ENCODE measurements around the gene CNTNAP2. TPM values are rescaled to one million over a fixed set of nuclear protein-coding genes. Genes with fewer than 3 reads are reported as not detected.

CNTNAP2 gene
- total RNA-seq, 1 experiment from 2014 or later = 64.5 TPM

DNA sequence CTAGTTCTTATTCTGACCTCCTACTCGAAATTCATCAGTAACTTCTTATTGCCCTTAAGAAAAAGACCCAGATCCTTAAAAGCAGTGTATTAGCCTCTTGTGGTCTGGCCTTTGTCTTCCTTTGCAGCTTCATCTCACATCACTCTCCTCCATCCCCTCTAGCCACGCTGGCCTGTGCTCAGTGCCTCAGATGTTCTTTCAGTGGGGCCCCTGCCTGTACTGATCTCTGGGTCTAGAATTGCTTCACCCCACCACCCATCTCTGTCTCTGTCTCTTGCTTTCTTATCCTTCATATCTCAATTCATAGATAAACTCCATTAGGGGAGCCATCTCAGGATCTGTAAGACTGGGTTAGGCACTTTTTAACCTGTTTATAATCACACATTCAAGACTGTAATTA lies 1295.5 kb downstream of the CNTNAP2 start:
- Mint-ChIP-seq H3K4me1 (no peaks in the 10 kb centered on the region), H3K27me3 (ENCODE audit: low read depth) (no peaks in the 10 kb centered on the region; the same call in 1 of the 2 replicates), H3K4me3 (no peak overlapping the region), H3K27ac (no peak overlapping the region), H3K9me3 (no peaks in the 10 kb centered on the region; a peak in 1 of 5 replicates), H3K36me3 (ENCODE audit: insufficient read depth in 1 of 3, low read depth in 3 of 3) (no peaks in the 10 kb centered on the region)
- Histone ChIP-seq H3K4me2 (ENCODE audit: insufficient read depth, insufficient read length, low read length) (no peak overlapping the region), H3K23ac (ENCODE audit: insufficient read length, low read depth, low read length) (no peak overlapping the region), H4K91ac (ENCODE audit: insufficient read length, low read depth, low read length) (no peak overlapping the region), H2AK5ac (ENCODE audit: insufficient read length, low read length) (no peak overlapping the region), H3K4me1 (ENCODE audit: insufficient read depth, low read length) (no peaks in the 10 kb centered on the region), H3K18ac (ENCODE audit: insufficient read length, low read depth, low read length) (no peak overlapping the region), H3K27me3 (ENCODE audit: insufficient read depth, low read length) (no peaks in the 10 kb centered on the region), H4K5ac (ENCODE audit: insufficient read length, low read depth, low read length) (no peak overlapping the region), H4K20me1 (ENCODE audit: control insufficient read depth, insufficient read depth, insufficient read length) (no peaks in the 10 kb centered on the region), H3K9ac (ENCODE audit: extremely low read depth, insufficient read length, low read length) (no peak overlapping the region), H2BK120ac (ENCODE audit: low read depth, low read length, poor library complexity, severe bottlenecking) (no peak overlapping the region), H2BK15ac (ENCODE audit: low read depth, low read length) (no peak overlapping the region), H2BK20ac (ENCODE audit: low read depth, low read length, poor library complexity, severe bottlenecking) (no peak overlapping the region), H3K4ac (ENCODE audit: low read depth, low read length) (no peak overlapping the region), H3K23me2 (ENCODE audit: insufficient read length, low read depth, low read length, poor library complexity, severe bottlenecking) (no peaks in the 10 kb centered on the region), H2BK12ac (ENCODE audit: insufficient read length, low read depth, low read length) (no peak overlapping the region), H3K79me2 (ENCODE audit: insufficient read depth, low read length) (no peaks in the 10 kb centered on the region), H3K9me3 (ENCODE audit: control insufficient read depth, low read depth, low read length) (no peaks in the 10 kb centered on the region), H4K8ac (replicated peaks; ENCODE audit: insufficient read length, low read depth, low read length) (no peak overlapping the region), H3K14ac (ENCODE audit: insufficient read depth, low read length) (no peak overlapping the region), H3K56ac (ENCODE audit: insufficient read length, low read depth, low read length) (no peak overlapping the region), H2AFZ (ENCODE audit: low read length) (no peak overlapping the region), H3T11ph (ENCODE audit: low read length) (no peak overlapping the region), H2BK5ac (ENCODE audit: insufficient read length, low read length) (no peak overlapping the region), H3K27ac (ENCODE audit: insufficient read length, low read depth, low read length) (no peak overlapping the region), H3K79me1 (ENCODE audit: insufficient read depth, low read depth, low read length, poor library complexity, severe bottlenecking) (no peaks in the 10 kb centered on the region)
- no CpG with 5 or more reads among the region's 2 CpGs for WGBS (ENCODE audit: extremely low coverage, insufficient read length, low lambda C conversion rate)
- DNase-seq = no peak
- TF ChIP-seq, protein P1, sequence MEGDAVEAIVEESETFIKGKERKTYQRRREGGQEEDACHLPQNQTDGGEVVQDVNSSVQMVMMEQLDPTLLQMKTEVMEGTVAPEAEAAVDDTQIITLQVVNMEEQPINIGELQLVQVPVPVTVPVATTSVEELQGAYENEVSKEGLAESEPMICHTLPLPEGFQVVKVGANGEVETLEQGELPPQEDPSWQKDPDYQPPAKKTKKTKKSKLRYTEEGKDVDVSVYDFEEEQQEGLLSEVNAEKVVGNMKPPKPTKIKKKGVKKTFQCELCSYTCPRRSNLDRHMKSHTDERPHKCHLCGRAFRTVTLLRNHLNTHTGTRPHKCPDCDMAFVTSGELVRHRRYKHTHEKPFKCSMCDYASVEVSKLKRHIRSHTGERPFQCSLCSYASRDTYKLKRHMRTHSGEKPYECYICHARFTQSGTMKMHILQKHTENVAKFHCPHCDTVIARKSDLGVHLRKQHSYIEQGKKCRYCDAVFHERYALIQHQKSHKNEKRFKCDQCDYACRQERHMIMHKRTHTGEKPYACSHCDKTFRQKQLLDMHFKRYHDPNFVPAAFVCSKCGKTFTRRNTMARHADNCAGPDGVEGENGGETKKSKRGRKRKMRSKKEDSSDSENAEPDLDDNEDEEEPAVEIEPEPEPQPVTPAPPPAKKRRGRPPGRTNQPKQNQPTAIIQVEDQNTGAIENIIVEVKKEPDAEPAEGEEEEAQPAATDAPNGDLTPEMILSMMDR (conservative IDR thresholded peaks at IDR 0.05) = no peak
